HUES48 (cell line): Measurements from ENCODE around the gene IL31.

Experiments used
- H3K27ac ChIP-seq: one replicate; pipeline ENCODE4 v1.7.0; 2013; ENCODE audit warnings: low read depth, low read length, inconsistent platforms
- H3K27me3 ChIP-seq: 2 replicates; pipeline ENCODE4 v1.6.1; 2013; ENCODE audit warnings: mild to moderate bottlenecking, low read length; ENCODE audit not compliant: control insufficient read depth, insufficient read depth
- H3K36me3 ChIP-seq: 2 replicates; pipeline ENCODE4 v1.6.1; 2013; ENCODE audit warnings: low read length; ENCODE audit not compliant: control insufficient read depth, insufficient read depth
- H3K4me1 ChIP-seq: 2 replicates; pipeline ENCODE4 v1.6.1; 2013; ENCODE audit warnings: mild to moderate bottlenecking, low read length; ENCODE audit not compliant: control insufficient read depth, insufficient read depth
- H3K4me3 ChIP-seq: 2 replicates; pipeline ENCODE4 v1.5.1; 2013; ENCODE audit warnings: mild to moderate bottlenecking, low read depth, low read length
- H3K9ac ChIP-seq: 2 replicates; pipeline ENCODE4 v1.6.1; 2013; ENCODE audit warnings: mild to moderate bottlenecking, low read depth, low read length, moderate library complexity
- H3K9me3 ChIP-seq: 2 replicates; pipeline ENCODE4 v1.6.1; 2013; ENCODE audit warnings: low read length; ENCODE audit not compliant: control insufficient read depth, insufficient read depth

IL31 gene

GRCh38 chr12:122174155-122174845 is at the start of gene IL31:
IL31 (minus strand) TSS chr12:122174221; CDS start chr12:122174172, 49 bp downstream.
- Histone ChIP-seq H3K9ac (no peak within 1 kb of the TSS), H3K27me3 (no peaks in the 10 kb centered on the region), H3K4me1 (no peaks in the 10 kb centered on the region), H3K27ac (no peak within 1 kb of the TSS), H3K4me3 (no peak within 1 kb of the TSS), H3K9me3 (no peaks in the 10 kb centered on the region), H3K36me3 (no peaks in the 10 kb centered on the region)

DNA sequence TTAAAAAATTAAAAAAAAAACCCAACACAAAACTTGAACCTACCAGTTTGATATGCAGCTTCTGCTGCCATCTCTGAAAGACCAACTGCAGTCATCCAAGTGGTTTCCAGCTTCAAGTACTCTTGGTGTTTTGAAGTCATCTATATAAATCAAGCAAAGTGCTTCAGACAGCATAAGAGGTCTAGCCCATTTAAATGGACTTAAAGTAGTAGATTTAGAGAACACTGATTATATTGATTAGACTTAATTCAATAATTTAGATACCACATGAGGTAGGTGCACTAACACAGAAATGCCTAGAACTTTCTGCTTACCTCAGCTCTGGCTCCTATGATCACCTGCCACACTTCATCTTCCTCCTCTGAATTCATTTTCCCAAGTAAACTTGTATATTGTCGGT is 42.4 kb upstream of the IL31 start:
- Histone ChIP-seq H3K9me3 (no peaks in the 10 kb centered on the region), H3K27ac (no peak overlapping the region), H3K27me3 (no peaks in the 10 kb centered on the region), H3K4me3 (no peak overlapping the region), H3K9ac (no peak overlapping the region), H3K4me1 (no peaks in the 10 kb centered on the region), H3K36me3 (peaks cover 92% of the 10 kb centered on the region)

- Histone ChIP-seq H3K9me3 (no peaks in the 10 kb centered on the region), H3K36me3 (peaks cover 91% of the 10 kb centered on the region), H3K4me3 (no peak overlapping the region), H3K9ac (no peak overlapping the region), H3K4me1 (no peaks in the 10 kb centered on the region), H3K27me3 (no peaks in the 10 kb centered on the region), H3K27ac (no peak overlapping the region)
These were observed 41.8 kb upstream of the IL31 start for GRCh38 chr12:122215771-122216170.

DNA sequence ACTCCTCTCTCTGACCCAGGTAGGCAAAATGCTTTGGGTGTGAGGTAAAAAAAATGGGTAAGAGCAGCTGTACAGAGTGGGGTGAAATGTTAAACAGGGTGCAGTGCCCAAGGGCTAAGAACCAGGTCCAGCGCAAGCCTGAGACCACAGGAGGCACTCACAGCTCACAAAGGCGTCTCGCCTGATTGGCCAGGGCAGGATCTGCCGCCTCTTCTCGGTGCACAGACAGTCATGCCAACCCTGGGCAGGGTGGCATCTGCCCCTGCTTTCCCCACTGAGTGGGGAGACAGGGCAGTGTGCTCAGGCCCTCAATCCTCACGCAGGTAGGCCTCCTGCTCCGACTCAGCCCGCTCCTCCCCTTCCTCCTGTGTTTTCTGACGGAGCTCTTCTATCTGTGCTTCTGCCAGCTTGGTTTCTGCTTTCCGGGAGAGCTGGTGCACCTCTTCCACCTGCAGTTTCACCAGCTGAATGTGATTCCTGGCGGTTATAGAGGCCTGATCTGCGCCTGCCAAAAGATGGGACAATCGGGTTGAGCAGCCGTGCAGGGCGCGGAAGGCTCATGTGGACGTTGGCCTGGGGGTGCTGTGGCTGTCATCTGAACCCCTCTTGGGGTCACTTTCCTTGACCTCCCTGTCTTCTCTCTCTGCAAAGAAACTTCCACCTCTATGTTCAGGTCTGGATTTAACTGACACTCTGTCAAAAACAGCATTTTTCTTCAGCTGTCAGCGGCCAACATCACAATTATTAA is 34.2 kb upstream of the IL31 start:
- Histone ChIP-seq H3K4me3 (no peak overlapping the region), H3K27ac (no peak overlapping the region), H3K9me3 (no peaks in the 10 kb centered on the region), H3K27me3 (peaks cover 32% of the 10 kb centered on the region), H3K36me3 (peaks cover 62% of the 10 kb centered on the region), H3K4me1 (peaks cover 11% of the 10 kb centered on the region; the same call in 1 of the 2 replicates), H3K9ac (no peak overlapping the region)

- H3K27me3 ChIP-seq: peaks cover 40% of the 10 kb centered on the region
- H3K9me3 ChIP-seq: no peaks in the 10 kb centered on the region
- no peak overlapping the region for H3K4me3 ChIP-seq
- H3K9ac ChIP-seq: no peak overlapping the region
- H3K36me3 ChIP-seq: peaks cover 53% of the 10 kb centered on the region
- H3K27ac ChIP-seq: no peak overlapping the region
- H3K4me1 ChIP-seq: peaks cover 11% of the 10 kb centered on the region; the same call in 1 of the 2 replicates
These were observed 33.4 kb upstream of the IL31 start for GRCh38 chr12:122207391-122207790.

- peaks cover 49% of the 10 kb centered on the region for H3K36me3 ChIP-seq
- no peaks in the 10 kb centered on the region for H3K9me3 ChIP-seq
- H3K4me1 ChIP-seq: peaks cover 11% of the 10 kb centered on the region; the same call in 1 of the 2 replicates
- no peak overlapping the region for H3K27ac ChIP-seq
- no peak overlapping the region for H3K4me3 ChIP-seq
- H3K27me3 ChIP-seq: peaks cover 44% of the 10 kb centered on the region
- no peak overlapping the region for H3K9ac ChIP-seq
These were observed 33.0 kb upstream of the IL31 start for GRCh38 chr12:122206976-122207375.

GRCh38 chr12:122206111-122206881 is 32.3 kb upstream of the IL31 start:
- Histone ChIP-seq H3K4me3 (no peak overlapping the region), H3K27me3 (peaks cover 46% of the 10 kb centered on the region), H3K9me3 (no peaks in the 10 kb centered on the region), H3K4me1 (peaks cover 11% of the 10 kb centered on the region; the same call in 1 of the 2 replicates), H3K27ac (no peak overlapping the region), H3K36me3 (peaks cover 42% of the 10 kb centered on the region), H3K9ac (no peak overlapping the region)

DNA sequence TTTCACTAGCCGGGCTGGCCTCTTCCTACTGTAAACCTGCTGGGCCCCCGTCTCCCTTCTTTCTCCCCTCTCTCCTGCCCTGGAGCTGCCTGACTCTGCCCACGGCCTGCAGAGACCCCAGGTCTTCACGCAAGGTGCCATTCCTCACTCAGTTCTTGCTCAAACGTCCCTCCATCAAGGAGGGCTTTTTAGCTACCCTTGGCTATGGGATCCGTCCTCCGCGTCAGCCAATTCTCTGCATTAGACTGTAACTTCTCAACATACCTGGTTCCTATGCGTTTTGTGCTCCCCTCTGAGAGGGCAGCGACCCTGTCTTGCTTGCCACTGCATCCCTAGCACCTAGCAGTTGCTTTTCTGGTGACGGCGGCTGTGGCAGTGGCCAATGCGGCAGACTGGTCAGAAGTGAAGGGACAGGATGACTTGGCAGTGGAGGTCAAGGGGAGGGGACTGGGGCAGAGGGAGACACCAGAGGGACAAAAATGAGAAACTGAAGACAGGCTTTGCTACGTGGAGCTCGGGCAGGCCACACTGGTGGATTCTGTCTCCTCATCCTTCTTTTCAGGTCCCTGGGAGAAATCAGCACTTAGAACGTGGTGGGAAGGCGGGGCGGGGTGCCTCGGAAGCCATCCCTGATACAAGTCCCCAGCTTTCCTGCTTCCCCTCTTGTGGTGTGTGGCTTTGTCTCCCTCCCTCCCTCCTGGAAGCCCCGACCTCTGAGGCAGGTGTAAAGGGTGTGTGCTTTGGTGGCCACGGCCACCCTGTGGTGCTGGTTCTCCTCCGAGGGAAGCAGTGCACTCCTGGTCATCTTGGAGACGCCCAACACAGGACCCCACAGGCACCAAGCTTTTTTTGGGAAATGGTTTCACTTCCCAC is 31.3 kb upstream of the IL31 start:
- H3K9me3 ChIP-seq: no peaks in the 10 kb centered on the region
- no peak overlapping the region for H3K27ac ChIP-seq
- H3K36me3 ChIP-seq: peaks cover 34% of the 10 kb centered on the region
- peaks cover 46% of the 10 kb centered on the region for H3K27me3 ChIP-seq
- no peak overlapping the region for H3K9ac ChIP-seq
- H3K4me3 ChIP-seq: no peak overlapping the region
- peaks cover 11% of the 10 kb centered on the region; the same call in 1 of the 2 replicates for H3K4me1 ChIP-seq

DNA sequence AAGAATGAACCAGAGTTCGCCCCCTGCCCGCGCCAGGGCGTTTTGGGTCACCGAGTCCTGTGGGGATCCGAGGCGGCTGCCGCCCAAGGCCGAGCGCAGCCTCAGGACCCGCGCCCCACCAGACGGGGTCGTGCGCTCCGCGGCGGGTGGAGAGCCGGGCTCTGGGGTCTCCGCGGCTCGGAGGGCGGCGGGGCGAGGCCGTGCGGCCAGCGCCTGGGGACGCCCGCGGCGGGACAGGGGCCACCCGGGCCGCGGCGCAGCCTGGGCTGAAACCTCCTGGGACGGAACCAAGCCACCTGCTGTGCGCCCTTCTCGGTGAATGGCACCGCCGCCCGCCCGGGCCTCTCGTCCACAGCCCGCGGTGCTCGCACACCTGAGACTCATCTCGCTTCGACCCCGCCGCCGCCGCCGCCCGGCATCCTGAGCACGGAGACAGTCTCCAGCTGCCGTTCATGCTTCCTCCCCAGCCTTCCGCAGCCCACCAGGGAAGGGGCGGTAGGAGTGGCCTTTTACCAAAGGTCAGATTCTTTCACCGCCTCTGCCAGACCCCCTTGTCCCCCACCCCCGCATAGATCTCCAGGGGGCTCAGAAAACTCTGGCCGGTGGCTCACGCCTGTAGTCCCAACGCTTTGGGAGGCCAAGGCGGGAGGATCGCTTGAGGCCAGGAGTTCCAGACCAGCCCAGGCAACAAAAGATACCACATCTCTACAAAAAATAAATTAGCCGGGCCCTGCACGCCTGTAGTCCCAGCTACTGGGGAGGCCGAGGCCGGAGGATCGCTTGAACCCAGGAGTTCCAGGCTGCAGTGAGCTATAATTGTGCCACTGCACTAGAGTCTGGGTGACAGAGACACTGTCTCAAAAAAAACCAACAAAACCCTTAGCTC is 30.4 kb upstream of the IL31 start:
- H3K4me3 ChIP-seq: peak overlapping the region; percentile 69
- no peak overlapping the region for H3K27ac ChIP-seq
- H3K4me1 ChIP-seq: peaks cover 11% of the 10 kb centered on the region; the same call in 1 of the 2 replicates

More for the DNA sequence above, 30.4 kb upstream of the IL31 start:
- Histone ChIP-seq H3K9me3 (no peaks in the 10 kb centered on the region), H3K36me3 (peaks cover 26% of the 10 kb centered on the region), H3K9ac (no peak overlapping the region), H3K27me3 (peaks cover 46% of the 10 kb centered on the region)
